GM21528 (cell line): ENCODE measurements around the gene ADAMTSL2.

ENCODE experiments used
- ATAC-seq: cut with Tn5 transposase; IDR thresholded peaks from one replicate; pipeline ENCODE4 v1.9.1; 2021; ENCODE audit warnings: mild to moderate bottlenecking, moderate library complexity; ENCODE audit not compliant: unreplicated experiment, low FRiP score

ADAMTSL2 gene

DNA sequence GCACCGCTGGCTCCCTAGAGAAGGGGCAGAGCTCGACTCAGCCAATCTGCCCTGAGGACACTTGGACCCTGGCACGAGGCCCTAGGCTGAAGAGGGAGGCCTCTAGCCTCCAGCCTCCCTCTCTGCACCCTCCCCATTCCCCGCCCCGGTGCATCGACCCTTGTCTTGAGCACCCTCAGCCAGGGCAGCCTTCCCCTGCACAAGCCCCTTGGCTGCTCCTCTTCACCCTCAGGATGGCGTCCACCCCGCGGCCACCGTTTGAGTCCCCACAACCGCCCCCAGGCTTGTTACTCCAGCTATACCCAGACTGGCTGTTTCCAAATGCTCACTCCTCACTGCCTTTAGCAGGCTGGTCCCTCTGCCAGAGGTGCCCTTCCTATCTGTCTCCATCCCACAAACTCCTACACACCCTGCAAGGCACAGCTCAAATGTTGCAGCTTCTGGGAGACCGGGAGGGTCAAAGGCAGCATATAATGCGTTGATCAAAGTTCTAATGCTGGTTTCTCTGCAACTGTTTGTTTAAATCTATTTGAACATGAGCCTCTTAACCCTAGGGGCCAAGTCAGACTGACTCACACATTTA is 81.2 kb downstream of the ADAMTSL2 start:
- ATAC-seq = no peak

DNA sequence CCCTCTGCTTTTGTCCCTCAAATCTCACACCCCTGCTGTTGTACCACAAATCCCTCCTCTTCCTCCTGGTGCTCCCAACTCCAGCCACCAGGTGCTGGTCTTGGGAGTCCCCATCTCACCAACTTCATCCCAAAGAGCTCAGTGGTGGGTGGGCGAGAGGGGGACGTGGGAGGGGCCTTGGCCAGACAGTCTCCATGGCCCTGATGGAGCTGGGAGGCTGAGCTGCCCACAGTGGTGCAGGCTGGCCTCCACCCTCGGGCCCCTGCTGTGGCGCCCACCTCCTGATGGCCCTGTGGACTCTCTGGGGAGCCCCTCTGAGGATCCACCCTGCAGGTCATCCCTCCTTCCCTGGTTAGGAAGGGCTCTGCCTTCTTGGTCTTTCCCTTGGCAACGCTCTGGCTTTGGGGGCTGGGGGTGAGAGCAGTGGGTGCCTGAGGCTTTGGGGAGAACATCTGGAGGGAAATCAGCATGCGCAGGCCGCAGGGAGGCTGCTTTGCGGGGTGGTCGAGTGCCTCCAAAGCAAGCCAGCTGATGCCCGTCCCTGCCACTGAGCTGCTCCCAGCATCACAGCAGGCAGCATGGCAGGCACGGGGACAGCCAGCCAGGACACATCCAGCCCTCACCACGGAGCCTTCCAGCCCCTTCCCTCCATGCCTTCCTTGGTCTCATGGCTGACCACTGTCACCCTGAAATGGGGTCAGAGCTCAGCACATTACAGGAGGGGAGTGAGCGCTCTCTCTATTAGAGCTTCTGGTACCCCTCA is 82.3 kb downstream of the ADAMTSL2 start:
- no peak for ATAC-seq

DNA sequence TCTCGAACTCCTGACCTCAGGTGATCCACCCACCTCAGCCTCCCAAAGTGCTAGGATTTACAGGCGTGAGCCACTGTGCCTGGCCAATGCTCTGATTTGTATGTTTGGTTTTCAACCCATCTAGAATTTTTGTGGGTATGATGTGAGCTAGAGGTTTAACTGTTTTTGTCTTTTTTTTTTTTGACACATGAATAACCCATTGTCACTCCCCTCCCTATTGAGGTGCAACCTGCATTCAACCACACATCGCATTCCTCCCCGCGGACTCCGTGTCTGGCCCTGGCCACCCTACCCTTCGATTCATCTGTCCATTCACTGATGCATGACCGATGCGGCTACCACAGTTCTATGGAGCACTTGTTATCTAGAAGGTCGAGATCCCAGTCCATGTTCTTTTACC is 84.2 kb downstream of the ADAMTSL2 start:
- ATAC-seq = no peak

- no peak for ATAC-seq
Measured at GRCh38 chr9:133619791-133620190, 85.3 kb downstream of the ADAMTSL2 start.

- no peak for ATAC-seq
Measured at GRCh38 chr9:133621725-133622267, 87.3 kb downstream of the ADAMTSL2 start.

DNA sequence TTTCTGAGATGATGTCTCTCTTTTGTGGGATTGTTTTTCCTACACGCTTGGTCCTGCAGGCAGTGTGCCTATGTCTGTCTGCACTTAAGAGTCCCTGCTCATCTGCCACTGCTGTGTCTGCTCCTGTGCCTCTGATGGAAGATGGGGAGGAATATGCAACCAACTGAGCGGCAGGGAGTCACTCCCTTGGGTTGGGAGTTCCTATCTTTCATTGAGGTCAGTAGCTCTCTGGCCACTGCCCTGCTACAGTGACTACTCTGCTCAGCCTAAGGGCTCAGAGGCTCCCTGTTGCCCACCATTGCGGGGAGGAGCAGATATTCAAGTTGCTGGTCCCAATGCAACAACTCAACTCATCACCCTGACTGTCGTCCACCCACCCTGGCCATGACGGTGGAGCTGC is 88.1 kb downstream of the ADAMTSL2 start:
- no peak for ATAC-seq
